SW 1271 (cell line): ENCODE results near the gene PTRH1.
A peak's percentile ranks its signal among the peaks of the same experiment; 100 is the strongest.

Experiments
- DNase-seq, 2 experiments: peaks; one replicate each; lab custom pipeline; 2025; lab: John Stamatoyannopoulos, UW

Gene PTRH1

DNA sequence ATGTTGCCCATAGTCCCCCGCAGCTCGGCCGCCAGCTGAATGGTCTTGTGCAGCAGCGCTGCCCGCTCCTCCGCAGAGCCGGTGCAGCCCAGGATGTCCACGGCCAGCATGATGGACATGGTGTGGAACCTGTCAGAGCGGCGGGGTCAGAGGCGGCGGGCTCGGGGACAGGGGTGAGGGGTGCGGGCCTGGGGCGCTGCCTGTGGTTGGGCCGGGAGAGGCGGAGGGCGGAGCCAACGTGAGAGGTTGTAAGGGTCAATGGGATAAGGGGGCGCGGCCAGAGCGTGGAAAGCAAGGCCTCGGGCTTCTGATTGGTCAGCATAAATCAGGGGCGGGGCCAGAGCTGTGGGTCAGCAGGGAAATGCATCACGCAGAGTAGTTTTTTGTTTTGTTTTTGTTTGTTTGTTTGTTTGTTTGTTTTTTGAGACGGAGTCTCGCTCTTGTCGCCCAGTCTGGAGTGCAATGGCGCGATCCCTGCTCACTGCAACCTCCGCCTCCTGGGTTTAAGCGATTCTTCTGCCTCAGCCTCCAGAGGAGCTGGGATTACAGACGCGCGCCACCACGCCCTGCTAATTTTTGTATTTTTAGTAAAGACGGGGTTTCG is 26.5 kb upstream of the PTRH1 start:
- DNase-seq, result no peak

DNA sequence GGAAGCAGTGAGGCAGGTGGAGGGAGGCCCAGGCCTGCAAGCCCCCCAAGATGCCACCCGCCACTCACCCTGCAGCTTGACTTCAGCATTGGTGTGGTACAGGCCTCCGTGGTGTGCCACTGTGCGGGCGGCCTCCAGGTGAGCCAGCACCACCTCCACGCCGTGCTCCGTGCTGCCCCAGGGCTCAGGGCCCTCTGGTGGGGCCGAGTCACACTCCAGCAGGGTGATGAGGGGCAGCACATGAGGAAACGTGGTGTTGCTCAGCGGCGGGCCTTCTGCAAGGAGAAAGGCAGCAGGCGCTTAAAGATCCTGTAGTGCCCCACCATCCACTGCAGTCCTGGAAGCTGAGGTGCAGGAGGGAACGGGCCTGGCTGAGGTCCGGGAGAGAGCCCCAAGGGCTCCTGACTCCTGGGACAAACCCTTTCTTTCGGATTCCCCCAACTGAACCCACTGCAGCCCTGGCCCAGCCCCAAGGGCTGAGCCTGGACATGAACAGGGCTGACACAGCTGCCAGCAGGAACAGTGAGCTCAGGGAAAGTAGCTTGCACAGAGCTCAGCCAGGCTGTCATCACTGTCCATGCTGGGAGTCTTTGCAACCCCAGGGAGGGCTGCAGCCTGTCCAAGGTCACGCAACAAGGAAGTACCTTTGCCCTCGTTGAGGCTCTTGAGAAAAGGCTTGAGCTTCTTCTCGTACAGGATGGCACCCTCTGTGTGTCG is 24.3 kb upstream of the PTRH1 start:
- no peak for DNase-seq

DNA sequence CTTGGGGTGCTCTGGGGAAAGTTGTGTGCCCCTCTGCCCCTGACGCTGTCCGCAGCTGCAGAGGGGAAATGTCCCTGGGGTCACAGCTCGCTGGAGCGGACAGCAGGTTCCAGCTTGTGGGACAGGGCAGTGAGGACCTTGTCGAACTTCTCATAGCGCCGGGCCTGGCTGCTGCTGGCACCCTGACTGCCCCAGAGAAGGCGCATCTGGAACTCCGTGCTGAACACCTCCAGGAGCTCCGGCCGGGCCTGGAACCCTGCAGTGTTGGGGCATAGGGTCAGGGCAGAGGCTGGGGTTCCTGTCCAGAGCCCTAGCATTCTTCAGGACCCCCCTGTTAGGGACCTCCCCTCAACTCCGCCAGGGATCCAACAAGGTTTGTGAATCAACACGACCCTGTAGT is 23.2 kb upstream of the PTRH1 start:
- no peak for DNase-seq

DNA sequence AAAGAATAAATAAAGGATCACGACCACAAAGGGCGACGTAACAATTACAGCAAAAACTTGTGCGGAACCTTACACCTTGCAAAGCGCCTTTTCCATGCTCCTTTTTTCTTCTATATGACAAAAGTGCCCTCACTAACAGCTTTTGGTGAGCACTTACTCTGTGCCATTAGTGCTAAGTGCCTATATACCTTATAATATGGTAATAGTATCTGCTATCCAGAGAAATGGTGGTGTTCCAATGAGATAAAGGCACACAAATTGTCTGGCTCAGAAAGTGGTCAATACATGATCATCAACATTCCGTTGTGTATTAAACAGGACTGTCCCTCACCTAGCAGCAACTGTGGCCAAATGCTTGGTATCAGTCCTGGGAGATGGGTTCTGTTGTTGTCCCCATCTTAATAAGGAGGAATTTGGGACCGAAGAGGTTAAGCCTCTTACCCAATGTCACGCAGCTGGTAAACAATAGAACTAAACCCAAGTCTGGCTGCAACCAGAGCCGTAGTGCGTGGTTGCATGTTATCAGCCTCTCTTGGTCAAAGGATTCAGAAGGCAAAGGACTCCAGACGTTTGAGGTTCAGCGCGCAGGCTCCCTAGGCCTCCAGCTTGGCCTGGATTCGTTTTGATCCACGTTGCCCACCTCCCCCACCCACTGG is 20.2 kb upstream of the PTRH1 start:
- DNase-seq, result no peak

DNA sequence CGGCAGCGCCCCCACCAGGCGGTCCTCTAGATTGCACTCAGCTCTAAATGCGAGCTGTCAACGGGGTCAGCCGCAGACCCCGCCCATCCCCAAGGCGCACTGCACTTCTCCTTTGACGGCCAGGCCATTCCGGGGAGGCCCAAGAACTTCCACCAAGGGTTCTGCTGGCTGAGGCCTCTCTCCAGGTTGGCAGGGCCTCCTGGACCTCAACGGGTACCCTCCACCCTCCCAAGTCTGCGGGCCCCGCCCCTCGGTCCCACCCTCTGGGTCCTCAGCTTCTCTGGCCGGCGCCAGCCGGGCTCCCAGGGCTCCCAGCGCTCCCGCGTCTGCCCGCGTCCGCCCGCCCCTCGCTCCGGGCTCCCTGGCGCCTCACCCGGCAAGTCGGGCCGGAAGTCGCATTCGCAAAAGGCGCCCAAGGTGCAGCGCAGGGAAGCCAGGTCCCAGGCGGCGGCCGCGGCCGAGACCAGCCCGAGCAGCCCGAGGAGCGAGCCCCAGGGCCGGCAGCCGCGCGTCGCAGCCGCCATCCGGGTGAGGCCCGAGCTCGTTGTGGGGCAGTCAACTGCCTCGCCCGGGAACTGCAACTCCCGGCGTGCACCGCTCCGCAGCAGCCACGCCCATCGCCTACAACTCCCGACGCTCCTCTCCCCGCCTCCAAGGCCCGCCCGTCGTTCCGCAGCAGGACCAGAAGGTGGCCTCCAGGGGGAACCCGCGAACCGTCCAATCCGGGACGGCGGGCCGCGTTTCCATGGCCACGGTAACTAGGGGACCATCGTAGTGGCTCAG is 19.5 kb upstream of the PTRH1 start, which contains the start of gene TOR2A:
Gene TOR2A, minus strand, starts transcription at position 548 of the 783 bp plus-strand sequence. Its CDS starts 24 bp downstream, at position 524.
- peak; percentile 92 to 96 for DNase-seq

DNA sequence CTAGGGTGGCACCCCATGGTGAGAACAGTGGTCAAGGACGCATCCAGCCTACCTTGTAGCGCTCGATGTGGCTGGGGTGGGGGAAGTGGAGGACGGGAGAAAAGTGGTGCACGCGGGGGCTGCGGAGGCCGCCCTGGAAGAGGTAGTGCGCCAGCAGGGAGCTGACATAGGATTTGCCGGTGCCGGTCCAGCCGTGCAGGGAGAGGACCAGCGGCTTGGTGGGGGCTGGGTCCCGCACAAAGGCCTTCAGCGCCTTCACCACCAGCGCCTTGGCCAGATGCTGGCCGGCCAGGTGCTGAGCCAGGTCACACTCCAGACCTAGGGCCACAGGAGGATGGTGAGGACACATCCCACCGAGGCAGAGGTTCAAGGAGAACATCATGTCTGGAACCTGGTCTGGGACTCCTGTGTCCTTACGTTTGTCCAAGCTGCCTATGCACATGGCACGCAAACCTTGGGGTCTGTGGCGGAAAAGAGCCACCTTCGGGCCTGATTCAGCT is 18.8 kb upstream of the PTRH1 start:
- DNase-seq, result no peak

DNA sequence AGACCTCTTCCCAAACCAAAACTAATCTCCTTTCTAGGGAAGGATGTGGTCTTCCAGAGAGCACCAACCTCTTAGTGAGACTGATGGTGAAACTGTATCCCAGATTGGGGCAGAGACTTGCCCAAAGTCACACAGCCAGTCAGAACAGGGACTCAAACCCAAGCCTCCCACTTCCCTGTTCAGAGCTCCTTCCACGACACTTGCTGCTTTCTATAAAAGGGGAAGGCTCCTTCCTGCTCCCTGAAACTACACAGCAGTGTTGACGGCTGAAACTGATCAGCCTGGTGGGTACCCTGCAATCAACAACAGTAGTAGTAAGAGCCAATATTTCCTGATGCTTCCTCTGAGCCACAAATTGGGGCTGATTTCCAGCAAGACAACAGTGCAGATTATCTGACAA is 18.2 kb upstream of the PTRH1 start:
- DNase-seq, result no peak

DNA sequence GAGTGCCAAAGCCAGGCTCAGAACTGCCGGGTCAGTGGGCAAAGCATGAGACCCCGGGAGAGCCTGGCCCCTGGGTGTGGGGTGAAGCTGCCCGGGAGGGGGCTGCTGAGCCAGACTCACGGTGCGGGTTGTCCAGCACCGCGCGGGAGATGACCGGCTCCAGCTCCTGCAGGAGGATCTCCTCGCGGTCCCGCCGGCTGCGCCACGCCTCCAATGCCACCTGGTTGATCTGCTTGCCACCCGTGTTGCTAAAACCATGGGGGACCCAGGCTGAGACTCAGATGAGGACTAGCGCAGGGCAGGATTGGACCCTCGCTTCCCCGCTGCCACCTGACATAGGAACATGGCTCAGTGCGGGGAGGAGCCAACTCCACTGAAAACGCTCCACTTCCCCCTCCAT is 17.0 kb upstream of the PTRH1 start:
- DNase-seq, result no peak

DNA sequence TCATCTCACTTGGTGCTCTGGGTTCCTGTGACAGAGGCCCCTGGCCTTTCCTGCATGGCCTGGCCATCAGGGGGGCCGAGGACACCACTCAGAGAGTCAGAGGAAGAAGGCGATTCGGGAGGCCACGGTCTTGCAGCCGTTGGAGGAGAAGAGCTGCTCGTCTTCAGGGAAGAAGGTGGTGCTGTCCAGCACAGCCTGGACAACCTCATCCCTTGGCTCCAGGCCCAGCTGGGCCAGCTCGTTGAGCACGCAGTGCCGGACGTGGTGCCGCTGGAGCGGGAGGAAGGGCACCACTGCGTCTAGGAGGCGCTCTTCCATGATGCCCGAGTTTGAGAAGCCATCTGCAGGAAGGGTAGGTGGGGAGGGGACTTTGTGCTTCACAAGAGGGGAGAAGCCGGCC is 16.5 kb upstream of the PTRH1 start:
- no peak for DNase-seq

DNA sequence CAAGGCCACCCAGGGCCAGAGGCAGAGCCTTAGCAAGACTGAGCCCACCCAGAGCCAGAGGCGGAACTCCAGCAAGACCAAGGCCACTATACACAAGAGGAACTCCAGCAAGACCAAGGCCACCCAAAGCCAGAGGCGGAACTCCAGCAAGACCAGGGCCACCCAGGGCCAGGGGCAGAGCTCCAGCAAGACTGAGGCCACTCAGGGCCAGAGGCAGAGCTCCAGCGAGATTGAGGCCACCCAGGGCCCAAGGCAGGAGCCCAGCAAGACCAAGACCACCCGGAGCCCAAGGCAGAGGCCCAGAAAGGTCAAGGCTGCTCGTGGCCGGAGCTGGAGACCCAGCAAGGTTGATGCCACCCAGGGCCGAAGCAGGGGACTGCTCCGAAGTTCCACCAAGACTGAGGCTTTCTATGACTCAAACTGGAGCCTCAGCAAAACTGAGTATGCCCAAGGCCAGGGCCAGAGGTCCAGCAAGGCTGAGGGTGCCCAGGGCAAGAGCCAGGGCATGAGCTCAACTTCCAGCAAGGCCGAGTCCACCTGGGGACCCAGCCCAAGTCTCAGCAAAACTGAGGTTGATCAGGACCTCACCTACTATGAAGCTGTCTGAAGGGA is 15.4 kb upstream of the PTRH1 start:
- DNase-seq, result no peak

DNA sequence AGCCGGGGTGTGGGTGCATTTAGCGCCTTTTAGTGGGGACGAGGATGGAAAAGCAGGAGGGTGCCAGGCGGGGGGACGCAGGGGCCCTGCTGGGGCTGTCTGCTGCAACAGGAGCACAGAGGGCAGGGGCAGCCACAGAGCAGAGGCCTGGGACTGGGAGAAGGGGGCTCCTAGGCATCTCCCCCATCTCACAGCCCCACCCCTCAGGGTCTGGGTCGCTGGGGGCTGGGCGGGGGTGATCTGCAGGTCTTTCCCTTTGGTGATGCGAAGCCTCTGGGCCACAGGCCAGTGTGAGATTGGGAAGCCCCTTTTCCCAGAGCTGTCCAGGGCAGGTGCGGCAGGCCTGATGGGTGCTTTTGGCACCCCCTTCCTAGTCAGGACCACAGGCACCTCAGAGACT is 14.8 kb upstream of the PTRH1 start:
- DNase-seq, result no peak

DNA sequence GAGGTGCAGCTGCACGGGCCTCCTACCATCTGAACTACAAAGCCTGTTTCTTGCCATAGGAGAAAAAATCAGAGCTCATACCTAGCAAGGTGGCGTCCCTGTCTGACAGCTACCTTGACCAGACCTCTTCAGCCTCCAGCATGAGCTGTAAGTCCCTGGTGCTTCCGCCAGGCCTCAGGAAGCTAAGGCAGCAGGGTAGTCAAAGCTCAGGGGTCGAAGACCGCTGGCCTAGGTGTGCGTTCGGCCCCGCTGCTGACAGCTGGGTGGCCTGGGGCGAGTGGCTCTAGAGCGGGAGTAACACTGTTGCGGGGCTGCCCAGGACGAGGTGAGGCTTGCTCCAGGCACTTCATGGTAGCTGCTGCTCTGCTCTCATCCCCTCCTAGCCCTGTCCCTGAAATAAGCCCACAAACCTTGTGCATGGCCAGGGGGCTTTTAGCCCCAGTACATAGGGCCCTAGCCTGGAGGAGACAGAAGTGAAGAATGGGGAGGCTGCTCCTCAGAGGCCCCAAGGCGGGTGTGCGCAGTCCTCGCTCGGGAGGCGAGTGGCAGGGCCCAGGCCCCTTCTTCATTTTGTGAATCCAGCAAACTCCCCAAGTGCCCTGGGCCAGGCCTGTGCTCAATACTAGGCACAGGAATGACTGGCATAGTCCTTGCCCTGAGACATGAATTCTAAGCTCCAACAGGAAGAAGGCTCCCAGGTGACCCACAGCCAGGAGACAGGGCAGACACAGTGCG is 14.2 kb upstream of the PTRH1 start:
- DNase-seq, result no peak

DNA sequence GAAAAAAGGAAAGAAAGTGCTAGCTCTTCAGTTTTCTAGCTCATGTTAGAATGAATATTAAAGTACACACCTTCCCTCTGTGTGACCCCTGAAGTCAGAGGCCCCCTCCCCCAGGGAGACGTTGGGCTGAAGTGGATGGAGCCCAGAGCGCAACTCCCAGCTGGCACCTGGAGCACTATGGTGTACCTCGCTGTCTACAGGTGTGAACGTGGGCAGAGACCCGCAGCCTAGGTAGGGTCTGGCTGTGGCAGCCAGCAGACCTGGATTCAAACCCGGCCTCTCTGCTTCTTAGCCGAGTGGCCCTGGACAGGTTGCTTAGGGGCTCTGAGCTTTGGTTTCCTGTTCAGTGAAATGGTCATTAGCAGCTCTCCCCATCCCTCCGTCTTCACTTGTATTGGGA is 13.3 kb upstream of the PTRH1 start:
- DNase-seq, result no peak

DNA sequence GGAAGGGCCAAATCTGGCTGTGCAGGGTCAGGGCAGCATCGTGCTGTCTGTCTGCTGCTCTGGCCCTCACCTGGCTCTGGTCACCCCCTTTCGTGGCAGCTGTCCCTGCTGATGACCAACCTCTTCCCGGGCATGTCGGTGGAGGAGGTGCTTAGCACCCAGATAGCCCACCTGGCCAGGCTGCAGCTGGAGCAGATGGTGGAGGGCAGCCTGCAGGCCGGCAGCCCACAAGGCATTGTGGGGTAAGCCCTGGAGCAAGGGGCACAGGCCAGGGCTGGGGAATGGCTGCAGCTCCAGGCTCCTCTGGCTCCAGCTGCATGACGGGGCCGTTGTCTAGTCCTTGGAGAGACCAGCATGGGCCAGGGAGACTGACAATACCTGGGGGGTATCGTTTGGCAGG is 11.4 kb upstream of the PTRH1 start:
- DNase-seq, result no peak

DNA sequence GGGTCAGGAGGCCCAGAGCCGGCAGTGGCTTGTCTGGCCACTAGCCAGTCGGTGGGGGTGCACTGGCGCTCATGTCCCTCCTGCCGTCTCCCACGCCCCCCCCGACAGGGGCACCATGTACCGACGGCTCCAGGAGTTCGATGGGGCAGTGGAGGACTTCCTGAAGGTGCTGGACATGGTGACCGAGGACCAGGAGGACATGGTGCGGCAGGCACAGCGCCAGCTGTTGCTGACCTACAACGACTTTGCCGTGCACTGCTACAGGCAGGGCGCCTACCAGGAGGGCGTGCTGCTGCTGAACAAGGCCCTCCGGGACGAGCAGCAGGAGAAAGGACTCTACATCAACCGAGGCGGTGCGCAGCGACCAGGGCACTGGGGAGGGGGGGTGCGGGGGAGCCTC is 8.5 kb upstream of the PTRH1 start:
- no peak for DNase-seq

DNA sequence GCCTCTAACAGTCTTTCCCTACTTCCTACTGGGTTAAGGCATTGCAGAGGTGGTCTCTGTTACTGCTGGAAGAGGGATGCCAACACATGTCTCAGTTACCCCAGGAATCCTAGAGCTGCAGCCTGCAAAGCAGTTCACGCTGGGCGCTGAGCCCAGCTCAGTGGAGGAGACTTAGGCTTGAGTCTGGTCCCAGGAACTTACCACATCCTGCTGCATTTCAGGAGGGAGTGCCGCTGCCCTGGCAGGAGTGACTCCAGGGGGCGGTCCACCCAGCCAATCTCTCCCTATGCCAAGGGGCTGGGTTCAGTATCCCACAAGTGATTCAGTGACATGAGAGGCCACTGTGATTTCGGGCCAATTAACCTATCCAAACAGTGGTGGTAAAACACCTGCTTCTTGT is 8.0 kb upstream of the PTRH1 start:
- no peak for DNase-seq

DNA sequence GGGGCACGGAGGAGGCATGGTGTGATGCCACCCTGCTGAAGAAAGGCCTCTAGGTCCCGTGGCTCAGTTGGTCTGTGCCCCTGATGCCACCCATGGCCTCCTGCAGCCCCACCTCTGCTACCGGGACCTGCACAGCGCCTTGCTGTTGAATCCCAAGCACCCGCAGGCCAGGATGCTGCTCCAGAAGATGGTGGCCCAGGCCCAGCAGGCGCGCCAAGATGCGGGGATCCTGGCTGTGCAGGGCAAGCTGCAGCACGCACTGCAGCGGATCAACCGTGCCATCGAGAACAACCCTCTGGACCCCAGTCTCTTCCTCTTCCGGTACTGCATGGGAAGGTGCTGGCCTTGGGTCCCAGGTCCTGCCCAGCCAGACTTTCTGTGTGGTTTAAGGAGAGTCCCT is 7.5 kb upstream of the PTRH1 start:
- DNase-seq, result no peak

DNA sequence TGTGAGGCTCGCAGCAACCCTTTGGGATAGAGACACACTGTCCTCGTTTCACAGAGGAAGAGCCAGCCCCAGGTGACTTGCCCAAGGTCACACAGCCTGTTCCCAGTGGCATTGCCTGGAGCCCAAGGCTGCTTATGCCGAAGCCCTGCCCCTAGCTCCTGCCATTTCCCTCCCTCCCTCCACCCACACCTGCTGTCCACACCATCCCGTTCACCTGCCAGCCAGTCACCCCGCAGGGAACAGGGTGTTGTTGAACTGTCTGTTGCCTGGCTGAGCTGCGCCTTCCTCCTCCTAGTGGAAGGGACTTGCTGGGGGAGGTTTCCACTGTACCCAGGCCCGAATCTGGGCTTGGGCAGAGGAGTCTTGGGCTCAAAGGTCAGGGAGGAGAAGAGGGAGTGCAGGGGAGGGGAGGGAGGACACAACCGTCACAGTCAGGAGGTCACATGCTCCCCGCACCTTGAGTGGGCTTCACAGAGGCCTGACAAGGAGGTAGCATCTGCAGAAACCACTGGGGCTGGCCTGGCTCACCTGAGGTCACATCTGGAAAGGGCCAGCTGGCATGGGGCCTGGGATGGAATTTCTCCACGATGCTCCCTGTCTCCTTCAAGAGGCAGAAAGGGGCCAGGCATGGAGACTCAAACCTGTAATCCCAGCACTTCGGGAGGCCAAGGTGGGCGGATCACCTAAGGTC is 6.7 kb upstream of the PTRH1 start:
- no peak for DNase-seq

DNA sequence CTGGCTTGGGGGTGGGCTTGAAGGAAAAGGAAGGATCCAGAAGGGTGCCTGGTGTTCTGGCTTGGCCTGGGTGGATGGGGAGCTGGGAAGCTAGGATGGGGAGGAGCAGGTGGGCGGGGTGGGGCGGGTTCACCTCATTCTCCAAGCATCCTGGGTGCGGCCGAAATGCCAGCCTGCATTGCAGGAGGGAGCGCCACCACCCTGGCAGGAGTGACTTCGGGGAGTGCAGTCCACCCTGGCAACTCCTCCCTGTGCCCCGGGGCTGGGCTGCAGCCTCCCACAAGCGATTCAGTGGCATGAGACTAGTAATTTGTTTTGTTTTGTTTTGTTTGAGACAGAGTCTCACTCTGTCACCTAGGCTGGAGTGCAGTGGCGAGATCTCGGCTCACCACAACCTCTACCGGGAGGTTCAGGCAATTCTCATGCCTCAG is 5.9 kb upstream of the PTRH1 start:
- peak in 1 of 2 experiments; percentile 31 for DNase-seq

DNA sequence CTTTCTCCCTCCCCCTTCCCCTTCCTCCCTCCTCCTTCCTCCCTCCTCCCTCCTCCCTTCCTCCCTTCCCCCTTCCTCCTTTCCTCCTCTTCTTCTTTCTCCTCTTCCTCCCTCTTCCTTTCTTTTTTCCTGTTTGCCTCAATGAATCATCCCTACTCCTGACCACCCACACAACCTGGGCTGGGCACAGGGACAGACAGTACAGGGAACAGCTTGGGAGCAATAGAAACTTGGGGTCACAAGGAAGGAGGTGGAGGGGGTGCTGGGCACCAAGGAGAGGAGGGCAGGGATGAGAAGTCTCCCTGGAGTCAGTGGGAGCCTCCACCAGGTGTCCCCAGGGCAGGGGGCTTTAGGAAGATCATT is 5.4 kb upstream of the PTRH1 start:
- DNase-seq, result no peak
